Liver (tissue), 9 donors: ENCODE results near the gene PYHIN1. TPM values are rescaled to one million over a fixed set of nuclear protein-coding genes. Genes with fewer than 3 reads are reported as not detected.

Experiments
- DNase-seq: peaks from one replicate; pipeline ENCODE4 v3.0.0-alpha.2; 2017; ENCODE audit warnings: low spot score
- H3K27ac ChIP-seq, 2 donors: one replicate each; pipeline ENCODE4 v1.7.0; 2013; ENCODE audit warnings: inconsistent platforms in 2 of 2, low read length in 2 of 2, control low read depth in 1 of 2, low read depth in 1 of 2, mild to moderate bottlenecking in 1 of 2
- H3K27me3 ChIP-seq, 4 donors: one replicate each; pipeline versions ENCODE4 v1.6.1 to v1.7.0; 2013; ENCODE audit warnings: low read length in 3 of 4, inconsistent platforms in 1 of 4, mild to moderate bottlenecking in 1 of 4, moderate library complexity in 1 of 4; ENCODE audit not compliant: control insufficient read depth in 4 of 4, insufficient read depth in 4 of 4
- H3K36me3 ChIP-seq, 4 donors: one replicate each; pipeline versions ENCODE4 v1.6.1 to v1.7.0; 2013; ENCODE audit warnings: low read length in 3 of 4, mild to moderate bottlenecking in 3 of 4, low read depth in 1 of 4, moderate library complexity in 1 of 4; ENCODE audit not compliant: control insufficient read depth in 4 of 4, insufficient read depth in 3 of 4
- H3K4me1 ChIP-seq, 4 donors: one replicate each; pipeline versions ENCODE4 v1.6.1 to v1.7.0; 2013; ENCODE audit warnings: low read length in 3 of 4, mild to moderate bottlenecking in 3 of 4, moderate library complexity in 1 of 4; ENCODE audit not compliant: control insufficient read depth in 4 of 4, insufficient read depth in 4 of 4
- H3K4me3 ChIP-seq, 3 donors: one replicate each; pipeline versions ENCODE4 v1.6.1 to v1.7.0; 2013; ENCODE audit warnings: low read length in 3 of 3, control low read depth in 1 of 3, low read depth in 1 of 3, mild to moderate bottlenecking in 1 of 3
- H3K9ac ChIP-seq, 2 donors: one replicate each; pipeline ENCODE4 v1.7.0; 2013; ENCODE audit warnings: low read length in 2 of 2, mild to moderate bottlenecking in 2 of 2, moderate library complexity in 2 of 2, control low read depth in 1 of 2, low read depth in 1 of 2
- H3K9me3 ChIP-seq, 4 donors: one replicate each; pipeline versions ENCODE4 v1.6.1 to v1.7.0; 2013; ENCODE audit warnings: low read length in 3 of 4; ENCODE audit not compliant: control insufficient read depth in 4 of 4
- EGR1 ChIP-seq, 2 donors: IDR thresholded peaks; 2 replicates each; pipeline ENCODE4 v1.6.1; 2016 to 2018; ENCODE audit warnings: antibody characterized with exemption in 2 of 2, low read depth in 2 of 2
- FOXA1 ChIP-seq: IDR thresholded peaks from 2 replicates; pipeline ENCODE4 v1.6.1; 2016; ENCODE audit warnings: antibody characterized with exemption
- FOXA2 ChIP-seq: IDR thresholded peaks from 2 replicates; pipeline ENCODE4 v1.6.1; 2016; ENCODE audit warnings: antibody characterized with exemption
- HNF4A ChIP-seq, 2 donors: conservative IDR thresholded peaks; 2 replicates each; pipeline ENCODE4 v1.6.1; 2016; ENCODE audit warnings: antibody characterized with exemption in 2 of 2, mild to moderate bottlenecking in 2 of 2
- HNF4G ChIP-seq: IDR thresholded peaks from 2 replicates; pipeline ENCODE4 v1.6.1; 2016; ENCODE audit warnings: antibody characterized with exemption
- JUND ChIP-seq, 2 donors: IDR thresholded peaks; 2 replicates each; pipeline ENCODE4 v1.6.1; 2016; ENCODE audit warnings: antibody characterized with exemption in 2 of 2
- NR2F2 ChIP-seq: IDR thresholded peaks from 2 replicates; pipeline ENCODE4 v1.6.1; 2016; ENCODE audit warnings: antibody characterized with exemption
- RXRA ChIP-seq, 2 donors: IDR thresholded peaks; 2 replicates each; pipeline ENCODE4 v1.6.1; 2017 to 2018; ENCODE audit warnings: antibody characterized with exemption in 2 of 2, mild to moderate bottlenecking in 1 of 2
- SP1 ChIP-seq: IDR thresholded peaks from 2 replicates; pipeline ENCODE4 v1.6.1; 2018; ENCODE audit warnings: antibody characterized with exemption, mild to moderate bottlenecking
- TAF1 ChIP-seq: conservative IDR thresholded peaks from 2 replicates; pipeline ENCODE4 v1.6.1; 2016; ENCODE audit warnings: antibody characterized with exemption, mild to moderate bottlenecking
- YY1 ChIP-seq: IDR thresholded peaks from 2 replicates; pipeline ENCODE4 v1.6.1; 2016; ENCODE audit warnings: antibody characterized with exemption, mild to moderate bottlenecking
- WGBS: extraction: QIAGEN DNeasy Blood & Tissue Kit; methylation state at CpG from one replicate; pipeline ENCODE4 v1.1.7; 2013; 5-methylcytosine and 5-hydroxymethylcytosine counted together
- polyA plus RNA-seq, 2 donors: library from polyadenylated mRNA; stranded (reverse) in 1 of 2; unstranded in 1 of 2; fragments of 200-250 nt in 1 of 2; fragments of >200 nt in 1 of 2; fragmentation: Nextera tagmentation in 1 of 2; extraction: Ambion mirVana in 1 of 2; gene quantifications; one replicate each; pipeline versions ENCODE4 v1.2.1 to v1.2.3, GENCODE V29; 2013 to 2015
- total RNA-seq, 2 donors: library from RNA; depleted of rRNA; stranded (reverse); fragments of >200 nt; gene quantifications; one replicate each; pipeline ENCODE4 v1.2.3, GENCODE V29; 2014
- TF ChIP-seq, protein P1 (sequence below): IDR thresholded peaks from 2 replicates; pipeline ENCODE4 v1.6.1; 2016; ENCODE audit warnings: antibody characterized with exemption
- TF ChIP-seq, protein P2 (sequence below): IDR thresholded peaks from 2 replicates; pipeline ENCODE4 v1.6.1; 2016; ENCODE audit warnings: antibody characterized with exemption
- TF ChIP-seq, protein P3 (sequence below): IDR thresholded peaks from 2 replicates; pipeline ENCODE4 v1.6.1; 2016; ENCODE audit warnings: antibody characterized with exemption, mild to moderate bottlenecking
- TF ChIP-seq, protein P4 (sequence below): fragments of 150-350 bp; IDR thresholded peaks from 2 replicates; pipeline ENCODE4 v1.5.1; 2017; ENCODE audit warnings: improper control_type of control experiment, low read depth, low read length; ENCODE audit not compliant: missing input control
- TF ChIP-seq, protein P5 (sequence below): IDR thresholded peaks from 2 replicates; pipeline ENCODE4 v1.6.1; 2016; ENCODE audit warnings: antibody characterized with exemption
- donor health status: healthy.
- donor health status: healthy.
- donor health status: healthy.
- donor health status: healthy.
- donor health status: healthy.

The PYHIN1 gene
- total and polyA plus RNA-seq, 4 donors: 0.32 to 1.3 (median 0.74) TPM

DNA sequence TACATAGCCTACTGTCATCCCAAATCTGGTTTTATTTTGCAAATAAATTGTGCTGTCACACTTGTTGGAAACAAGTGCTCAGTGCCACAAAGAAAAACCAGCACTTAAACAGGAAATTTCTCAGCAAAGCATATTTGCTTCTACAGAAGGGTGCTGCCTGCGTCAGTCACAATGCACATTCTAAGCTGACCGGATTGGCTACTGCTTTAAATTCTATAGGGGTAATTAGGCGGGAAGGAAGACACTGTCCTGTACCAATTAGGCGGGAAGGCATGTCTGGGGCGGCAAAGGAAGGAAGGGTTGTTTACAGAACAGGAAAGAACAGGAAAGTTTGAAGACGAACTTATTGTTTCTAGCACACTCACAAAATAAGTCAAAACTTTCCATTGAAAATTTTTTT, 81.1 kb downstream of the PYHIN1 start:
- Histone ChIP-seq H3K4me1 (peaks cover 0 to 3% (median 0%) of the 10 kb centered on the region in 4 donors), H3K36me3 (peaks cover 0 to 6% (median 1%) of the 10 kb centered on the region in 4 donors), H3K27me3 (peaks cover 0 to 5% (median 0%) of the 10 kb centered on the region in 4 donors), H3K27ac (peak overlapping the region; percentile 14), H3K9ac (peak overlapping the region in 1 of 2 donors; percentile 91), H3K9me3 (no peaks in the 10 kb centered on the region), H3K4me3 (peak overlapping the region in 2 of 3 donors; percentile 9 to 20)
- DNase-seq: no peak
- WGBS: 52% methylated on average over 6 of the region's 6 CpGs
- TF ChIP-seq, protein P1, sequence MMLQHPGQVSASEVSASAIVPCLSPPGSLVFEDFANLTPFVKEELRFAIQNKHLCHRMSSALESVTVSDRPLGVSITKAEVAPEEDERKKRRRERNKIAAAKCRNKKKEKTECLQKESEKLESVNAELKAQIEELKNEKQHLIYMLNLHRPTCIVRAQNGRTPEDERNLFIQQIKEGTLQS: no peak
- TF ChIP-seq JUND (IDR thresholded peaks at IDR 0.05): no peak

DNA sequence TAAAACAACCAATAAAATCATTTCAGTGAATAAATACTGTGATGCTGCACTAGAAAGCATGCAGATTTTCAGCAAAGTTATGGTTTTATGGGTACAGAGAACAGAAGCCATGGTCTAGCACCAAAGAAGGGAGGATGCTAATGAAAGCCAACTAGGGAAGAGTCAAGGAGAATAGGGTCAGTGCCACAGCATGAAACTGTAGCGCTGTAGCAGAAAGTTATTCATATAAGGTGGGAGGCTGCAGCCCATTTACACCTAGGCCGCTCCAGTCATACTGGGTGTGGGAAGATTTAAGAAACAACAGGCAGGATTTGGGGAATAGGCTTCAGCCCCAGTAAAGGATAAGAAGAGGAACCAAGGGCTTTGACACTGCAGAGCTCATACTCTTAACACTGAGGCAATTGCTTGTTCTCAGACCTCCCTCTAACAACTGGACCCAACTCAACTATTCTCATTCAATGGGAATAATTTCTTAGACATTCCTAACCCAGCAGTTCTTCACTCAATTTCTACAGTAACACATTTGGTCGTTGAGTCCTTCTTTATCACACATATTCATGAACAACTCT, 82.7 kb downstream of the PYHIN1 start:
- TF ChIP-seq, protein P2, sequence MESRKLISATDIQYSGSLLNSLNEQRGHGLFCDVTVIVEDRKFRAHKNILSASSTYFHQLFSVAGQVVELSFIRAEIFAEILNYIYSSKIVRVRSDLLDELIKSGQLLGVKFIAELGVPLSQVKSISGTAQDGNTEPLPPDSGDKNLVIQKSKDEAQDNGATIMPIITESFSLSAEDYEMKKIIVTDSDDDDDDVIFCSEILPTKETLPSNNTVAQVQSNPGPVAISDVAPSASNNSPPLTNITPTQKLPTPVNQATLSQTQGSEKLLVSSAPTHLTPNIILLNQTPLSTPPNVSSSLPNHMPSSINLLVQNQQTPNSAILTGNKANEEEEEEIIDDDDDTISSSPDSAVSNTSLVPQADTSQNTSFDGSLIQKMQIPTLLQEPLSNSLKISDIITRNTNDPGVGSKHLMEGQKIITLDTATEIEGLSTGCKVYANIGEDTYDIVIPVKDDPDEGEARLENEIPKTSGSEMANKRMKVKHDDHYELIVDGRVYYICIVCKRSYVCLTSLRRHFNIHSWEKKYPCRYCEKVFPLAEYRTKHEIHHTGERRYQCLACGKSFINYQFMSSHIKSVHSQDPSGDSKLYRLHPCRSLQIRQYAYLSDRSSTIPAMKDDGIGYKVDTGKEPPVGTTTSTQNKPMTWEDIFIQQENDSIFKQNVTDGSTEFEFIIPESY: no peak
- no peak for TF ChIP-seq YY1
- TF ChIP-seq, protein P3, sequence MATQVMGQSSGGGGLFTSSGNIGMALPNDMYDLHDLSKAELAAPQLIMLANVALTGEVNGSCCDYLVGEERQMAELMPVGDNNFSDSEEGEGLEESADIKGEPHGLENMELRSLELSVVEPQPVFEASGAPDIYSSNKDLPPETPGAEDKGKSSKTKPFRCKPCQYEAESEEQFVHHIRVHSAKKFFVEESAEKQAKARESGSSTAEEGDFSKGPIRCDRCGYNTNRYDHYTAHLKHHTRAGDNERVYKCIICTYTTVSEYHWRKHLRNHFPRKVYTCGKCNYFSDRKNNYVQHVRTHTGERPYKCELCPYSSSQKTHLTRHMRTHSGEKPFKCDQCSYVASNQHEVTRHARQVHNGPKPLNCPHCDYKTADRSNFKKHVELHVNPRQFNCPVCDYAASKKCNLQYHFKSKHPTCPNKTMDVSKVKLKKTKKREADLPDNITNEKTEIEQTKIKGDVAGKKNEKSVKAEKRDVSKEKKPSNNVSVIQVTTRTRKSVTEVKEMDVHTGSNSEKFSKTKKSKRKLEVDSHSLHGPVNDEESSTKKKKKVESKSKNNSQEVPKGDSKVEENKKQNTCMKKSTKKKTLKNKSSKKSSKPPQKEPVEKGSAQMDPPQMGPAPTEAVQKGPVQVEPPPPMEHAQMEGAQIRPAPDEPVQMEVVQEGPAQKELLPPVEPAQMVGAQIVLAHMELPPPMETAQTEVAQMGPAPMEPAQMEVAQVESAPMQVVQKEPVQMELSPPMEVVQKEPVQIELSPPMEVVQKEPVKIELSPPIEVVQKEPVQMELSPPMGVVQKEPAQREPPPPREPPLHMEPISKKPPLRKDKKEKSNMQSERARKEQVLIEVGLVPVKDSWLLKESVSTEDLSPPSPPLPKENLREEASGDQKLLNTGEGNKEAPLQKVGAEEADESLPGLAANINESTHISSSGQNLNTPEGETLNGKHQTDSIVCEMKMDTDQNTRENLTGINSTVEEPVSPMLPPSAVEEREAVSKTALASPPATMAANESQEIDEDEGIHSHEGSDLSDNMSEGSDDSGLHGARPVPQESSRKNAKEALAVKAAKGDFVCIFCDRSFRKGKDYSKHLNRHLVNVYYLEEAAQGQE: no peak
- no peak for TF ChIP-seq SP1
- no peak for TF ChIP-seq HNF4A (conservative IDR thresholded peaks at IDR 0.05)
- TF ChIP-seq, protein P4, sequence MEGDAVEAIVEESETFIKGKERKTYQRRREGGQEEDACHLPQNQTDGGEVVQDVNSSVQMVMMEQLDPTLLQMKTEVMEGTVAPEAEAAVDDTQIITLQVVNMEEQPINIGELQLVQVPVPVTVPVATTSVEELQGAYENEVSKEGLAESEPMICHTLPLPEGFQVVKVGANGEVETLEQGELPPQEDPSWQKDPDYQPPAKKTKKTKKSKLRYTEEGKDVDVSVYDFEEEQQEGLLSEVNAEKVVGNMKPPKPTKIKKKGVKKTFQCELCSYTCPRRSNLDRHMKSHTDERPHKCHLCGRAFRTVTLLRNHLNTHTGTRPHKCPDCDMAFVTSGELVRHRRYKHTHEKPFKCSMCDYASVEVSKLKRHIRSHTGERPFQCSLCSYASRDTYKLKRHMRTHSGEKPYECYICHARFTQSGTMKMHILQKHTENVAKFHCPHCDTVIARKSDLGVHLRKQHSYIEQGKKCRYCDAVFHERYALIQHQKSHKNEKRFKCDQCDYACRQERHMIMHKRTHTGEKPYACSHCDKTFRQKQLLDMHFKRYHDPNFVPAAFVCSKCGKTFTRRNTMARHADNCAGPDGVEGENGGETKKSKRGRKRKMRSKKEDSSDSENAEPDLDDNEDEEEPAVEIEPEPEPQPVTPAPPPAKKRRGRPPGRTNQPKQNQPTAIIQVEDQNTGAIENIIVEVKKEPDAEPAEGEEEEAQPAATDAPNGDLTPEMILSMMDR: no peak
- TF ChIP-seq NR2F2: no peak
- TF ChIP-seq RXRA (IDR thresholded peaks at IDR 0.05): no peak
- no peak for TF ChIP-seq FOXA2
- TF ChIP-seq, protein P5, sequence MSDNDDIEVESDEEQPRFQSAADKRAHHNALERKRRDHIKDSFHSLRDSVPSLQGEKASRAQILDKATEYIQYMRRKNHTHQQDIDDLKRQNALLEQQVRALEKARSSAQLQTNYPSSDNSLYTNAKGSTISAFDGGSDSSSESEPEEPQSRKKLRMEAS: no peak
- TF ChIP-seq TAF1: no peak
- TF ChIP-seq HNF4G: no peak
- no peak for TF ChIP-seq FOXA1
- no peak for TF ChIP-seq EGR1 (IDR thresholded peaks at IDR 0.05; ENCODE audit: low read depth in 2 of 2)
- H3K9ac ChIP-seq: no peak overlapping the region
- H3K9me3 ChIP-seq: no peaks in the 10 kb centered on the region
- H3K27me3 ChIP-seq: peaks cover 0 to 5% (median 0%) of the 10 kb centered on the region in 4 donors
- H3K4me3 ChIP-seq: no peak overlapping the region
- H3K4me1 ChIP-seq: peaks cover 0 to 3% (median 0%) of the 10 kb centered on the region in 4 donors
- DNase-seq: no peak
- peaks cover 0 to 14% (median 1%) of the 10 kb centered on the region in 4 donors for H3K36me3 ChIP-seq
- WGBS: 80% methylated on average over 3 of the region's 3 CpGs
- no peak overlapping the region for H3K27ac ChIP-seq
